GM19023 (cell line): Measurements from ENCODE around the gene PI4K2B.
"Not testable (repeated sequence)": the region's sequence is repeated elsewhere in the genome, so short reads cannot be mapped to it uniquely, and the experiment has no call there.

ENCODE experiments used
- ATAC-seq: cut with Tn5 transposase; IDR thresholded peaks from one replicate; pipeline ENCODE4 v1.9.1; 2021; ENCODE audit warnings: mild to moderate bottlenecking, moderate library complexity; ENCODE audit not compliant: unreplicated experiment

The PI4K2B gene

GRCh38 chr4:25303578-25303977, 69.7 kb downstream of the PI4K2B start:
- ATAC-seq = no peak

- ATAC-seq = no peak
These were observed 72.8 kb downstream of the PI4K2B start for GRCh38 chr4:25306518-25307057.

GRCh38 chr4:25307596-25307995, 73.8 kb downstream of the PI4K2B start:
- ATAC-seq = no peak

GRCh38 chr4:25308306-25308705, 74.5 kb downstream of the PI4K2B start:
- no peak for ATAC-seq

- no peak for ATAC-seq
These were observed 74.9 kb downstream of the PI4K2B start for GRCh38 chr4:25308761-25309160.

- ATAC-seq = peak; percentile 38
These were observed 76.4 kb downstream of the PI4K2B start for GRCh38 chr4:25310066-25310802.

GRCh38 chr4:25310803-25311166, 77.0 kb downstream of the PI4K2B start:
- ATAC-seq = no peak

GRCh38 chr4:25312496-25313200, 78.8 kb downstream of the PI4K2B start, which contains the start of gene ZCCHC4:
Gene ZCCHC4 (plus strand): TSS chr4:25312774. CDS start chr4:25312810, 36 bp downstream.
- peak; percentile 88 for ATAC-seq

GRCh38 chr4:25313201-25313895, 79.5 kb downstream of the PI4K2B start:
- ATAC-seq = no peak

- ATAC-seq = no peak
These were observed 86.5 kb downstream of the PI4K2B start for GRCh38 chr4:25320336-25320735.

- ATAC-seq = no peak
These were observed 86.9 kb downstream of the PI4K2B start for GRCh38 chr4:25320773-25321172.

- no peak for ATAC-seq
These were observed 87.9 kb downstream of the PI4K2B start for GRCh38 chr4:25321703-25322102.

GRCh38 chr4:25328463-25328862, 94.6 kb downstream of the PI4K2B start:
- not testable (repeated sequence) for ATAC-seq
